ENCODE measurements around the gene CCDC28A.

GRCh38 chr6:138795809-138796603 is 22.4 kb downstream of the CCDC28A start, which contains the start of gene ECT2L:
- TF ChIP-seq CTCF (IDR thresholded peaks at IDR 0.05) (no peak), POLR2A (IDR thresholded peaks at IDR 0.05) (peak; percentile 63), POLR2AphosphoS5 (IDR thresholded peaks at IDR 0.05) (peak in 2 of 3 donors; percentile 24 to 64)
